Activated CD8-positive, alpha-beta memory T cell treated with anti-CD3 and anti-CD28 coated beads for 36 hours (primary cell): ENCODE measurements around the gene SERPINA7. TPM values are rescaled to one million over a fixed set of nuclear protein-coding genes. Genes with fewer than 3 reads are reported as not detected.

Experiments used
- total RNA-seq, 2 experiments: library from RNA; stranded (reverse); gene quantifications; one replicate each; pipeline ENCODE4 v1.2.3, GENCODE V29; 2021

Gene SERPINA7
- total RNA-seq, 2 experiments from 2014 or later = not detected

Other genes starting within 250 kb of the SERPINA7 start
- not detected for gene NRK, start 216.2 kb downstream of the SERPINA7 start, total RNA-seq
- not detected for gene PWWP3B, start 129.6 kb upstream of the SERPINA7 start, total RNA-seq